Measurements from ENCODE around the gene SLC8A3. TPM values are rescaled to one million over a fixed set of nuclear protein-coding genes. Genes with fewer than 3 reads are reported as not detected.

The SLC8A3 gene
- total RNA-seq, 2 donors from 2014 or later = under 0.01 to 0.66 TPM

- H3K27ac ChIP-seq = peak overlapping the region in 3 of 4 donors; percentile 6 to 54 (median 39)
- no peak overlapping the region for H3K4me3 ChIP-seq
- no peaks in the 10 kb centered on the region for H3K36me3 ChIP-seq (replicated peaks in 1 of 2; ENCODE audit: insufficient read depth in 1 of 2, low read depth in 2 of 2)
- H3K9me3 ChIP-seq = no peaks in the 10 kb centered on the region
- ATAC-seq (peak; percentile 73), DNase-seq (peak; percentile 64 to 87 (median 72))
- 25 to 52% methylated on average over 3 of the region's 3 CpGs for WGBS, 2 donors
- intact Hi-C loops (cut with DNase I) = no loop called here
- H3K4me1 ChIP-seq = peaks cover 23% of the 10 kb centered on the region
- no peaks in the 10 kb centered on the region for H3K27me3 ChIP-seq
- no peak for TF ChIP-seq POLR2A (IDR thresholded peaks at IDR 0.05)
- no peak for TF ChIP-seq CTCF (IDR thresholded peaks at IDR 0.05)
Measured at GRCh38 chr14:70077005-70077404, 111.7 kb downstream of the SLC8A3 start.

GRCh38 chr14:70073924-70074566 is 114.7 kb downstream of the SLC8A3 start:
- DNase-seq (peak; percentile 79 to 84 (median 82)), ATAC-seq (peak; percentile 85)
- WGBS, 2 donors = 42 to 45% methylated on average over 3 of the region's 3 CpGs
- intact Hi-C loops (cut with DNase I) = no loop called here
- TF ChIP-seq CTCF (IDR thresholded peaks at IDR 0.05) = peak; percentile 75 to 85 (median 80)
- TF ChIP-seq POLR2A (IDR thresholded peaks at IDR 0.05) = no peak
- Histone ChIP-seq H3K4me1 (peaks cover 23% of the 10 kb centered on the region), H3K9me3 (no peaks in the 10 kb centered on the region), H3K4me3 (no peak overlapping the region), H3K27ac (no peak overlapping the region), H3K27me3 (no peaks in the 10 kb centered on the region), H3K36me3 (replicated peaks in 1 of 2; ENCODE audit: insufficient read depth in 1 of 2, low read depth in 2 of 2) (no peaks in the 10 kb centered on the region)

GRCh38 chr14:70069186-70069585 is 119.6 kb downstream of the SLC8A3 start:
- H3K9me3 ChIP-seq = no peaks in the 10 kb centered on the region
- ATAC-seq (no peak), DNase-seq (no peak)
- no peak overlapping the region for H3K4me3 ChIP-seq
- no peak overlapping the region for H3K27ac ChIP-seq
- H3K27me3 ChIP-seq = no peaks in the 10 kb centered on the region
- peaks cover 12% of the 10 kb centered on the region for H3K4me1 ChIP-seq
- 76 to 79% methylated on average over 5 of the region's 5 CpGs for WGBS, 2 donors
- intact Hi-C loops (cut with DNase I) = no loop called here
- no peak for TF ChIP-seq CTCF (IDR thresholded peaks at IDR 0.05)
- TF ChIP-seq POLR2A (IDR thresholded peaks at IDR 0.05) = no peak
- no peaks in the 10 kb centered on the region for H3K36me3 ChIP-seq (replicated peaks in 1 of 2; ENCODE audit: insufficient read depth in 1 of 2, low read depth in 2 of 2)

- Histone ChIP-seq H3K27ac (no peak overlapping the region), H3K4me3 (no peak overlapping the region), H3K4me1 (peaks cover 12% of the 10 kb centered on the region), H3K27me3 (no peaks in the 10 kb centered on the region), H3K36me3 (replicated peaks in 1 of 2; ENCODE audit: insufficient read depth in 1 of 2, low read depth in 2 of 2) (no peaks in the 10 kb centered on the region), H3K9me3 (no peaks in the 10 kb centered on the region)
- TF ChIP-seq CTCF (IDR thresholded peaks at IDR 0.05) (no peak), POLR2A (IDR thresholded peaks at IDR 0.05) (no peak)
- intact Hi-C loops (cut with DNase I) = no loop called here
- WGBS, 2 donors = 39 to 42% methylated on average over 5 of the region's 5 CpGs
- ATAC-seq (peak; percentile 90), DNase-seq (peak; percentile 65 to 80 (median 74))
Measured at GRCh38 chr14:70067810-70068209, 120.9 kb downstream of the SLC8A3 start.
